Common myeloid progenitor, CD34-positive (primary cell): ENCODE data around the gene ACSL5. TPM values are rescaled to one million over a fixed set of nuclear protein-coding genes. Genes with fewer than 3 reads are reported as not detected.
A peak's percentile ranks its signal among the peaks of the same experiment; 100 is the strongest.

Source experiments
- CTCF ChIA-PET: fragments of 350-600 bp; sonication (Branson Sonifier 250); formaldehyde crosslinking; loops from one replicate; lab custom pipeline; 2021; ENCODE audit warnings: antibody characterized with exemption; lab: Charles Lee
- POLR2A ChIA-PET: fragments of 350-600 bp; sonication (Branson Sonifier 250); formaldehyde crosslinking; loops from one replicate; lab custom pipeline; 2021; ENCODE audit warnings: antibody characterized with exemption; lab: Charles Lee
- DNase-seq, 3 donors: peaks; one replicate each; pipeline versions ENCODE4 v3.0.0 to v3.0.0-alpha.2; 2013
- H3K27ac ChIP-seq, 2 experiments: 1 replicate in 1 of 2; 2 replicates in 1 of 2; pipeline ENCODE4 v1.7.0; 2013; ENCODE audit warnings: inconsistent platforms in 2 of 2, low read length in 2 of 2, mild to moderate bottlenecking in 2 of 2, low read depth in 1 of 2, moderate library complexity in 1 of 2; ENCODE audit not compliant: severe bottlenecking in 2 of 2, insufficient read depth in 1 of 2, poor library complexity in 1 of 2
- H3K27me3 ChIP-seq, 5 experiments: replicated peaks in 2 of 5; 1 replicate in 3 of 5; 2 replicates in 2 of 5; pipeline versions ENCODE4 v1.6.1 to v1.7.0; 2013; ENCODE audit warnings: low read length in 4 of 5, mild to moderate bottlenecking in 2 of 5, moderate library complexity in 2 of 5, inconsistent platforms in 1 of 5; ENCODE audit not compliant: insufficient read depth in 5 of 5, control insufficient read depth in 4 of 5
- H3K36me3 ChIP-seq, 4 experiments: 1 replicate in 2 of 4; 2 replicates in 2 of 4; pipeline versions ENCODE4 v1.6.1 to v1.7.0; 2013; ENCODE audit warnings: low read length in 3 of 4, control low read depth in 1 of 4, mild to moderate bottlenecking in 1 of 4; ENCODE audit not compliant: control insufficient read depth in 4 of 4, insufficient read depth in 4 of 4
- H3K4me1 ChIP-seq, 4 experiments: 1 replicate in 3 of 4; 2 replicates in 1 of 4; pipeline versions ENCODE4 v1.6.1 to v1.7.1; 2013; ENCODE audit warnings: low read length in 3 of 4, mild to moderate bottlenecking in 3 of 4, control low read depth in 1 of 4, inconsistent platforms in 1 of 4, moderate library complexity in 1 of 4; ENCODE audit not compliant: control insufficient read depth in 4 of 4, insufficient read depth in 4 of 4; ENCODE audit errors: control extremely low read depth in 1 of 4
- H3K4me3 ChIP-seq, 7 experiments: 1 replicate in 4 of 7; 2 replicates in 3 of 7; pipeline versions ENCODE4 v1.5.1 to v1.7.0; 2013; ENCODE audit warnings: mild to moderate bottlenecking in 7 of 7, low read length in 6 of 7, moderate library complexity in 6 of 7, inconsistent platforms in 2 of 7, low read depth in 2 of 7, control low read depth in 1 of 7; ENCODE audit not compliant: insufficient read depth in 4 of 7, control insufficient read depth in 1 of 7; ENCODE audit errors: extremely low read depth in 1 of 7
- H3K9me3 ChIP-seq, 5 experiments: 1 replicate in 4 of 5; 2 replicates in 1 of 5; pipeline versions ENCODE4 v1.6.1 to v1.7.1; 2013; ENCODE audit warnings: low read length in 4 of 5, mild to moderate bottlenecking in 2 of 5, inconsistent platforms in 1 of 5, low read depth in 1 of 5, moderate library complexity in 1 of 5; ENCODE audit not compliant: control insufficient read depth in 4 of 5, insufficient read depth in 2 of 5; ENCODE audit errors: control extremely low read depth in 1 of 5
- WGBS: methylation state at CpG from one replicate; pipeline ENCODE4 v1.1.5; 2013; ENCODE audit not compliant: insufficient coverage; 5-methylcytosine and 5-hydroxymethylcytosine counted together
- polyA plus RNA-seq: library from polyadenylated mRNA; unstranded; fragments of 120-200 nt; gene quantifications from one replicate; pipeline ENCODE4 v1.2.1, GENCODE V29; 2013

The ACSL5 gene, protein sequence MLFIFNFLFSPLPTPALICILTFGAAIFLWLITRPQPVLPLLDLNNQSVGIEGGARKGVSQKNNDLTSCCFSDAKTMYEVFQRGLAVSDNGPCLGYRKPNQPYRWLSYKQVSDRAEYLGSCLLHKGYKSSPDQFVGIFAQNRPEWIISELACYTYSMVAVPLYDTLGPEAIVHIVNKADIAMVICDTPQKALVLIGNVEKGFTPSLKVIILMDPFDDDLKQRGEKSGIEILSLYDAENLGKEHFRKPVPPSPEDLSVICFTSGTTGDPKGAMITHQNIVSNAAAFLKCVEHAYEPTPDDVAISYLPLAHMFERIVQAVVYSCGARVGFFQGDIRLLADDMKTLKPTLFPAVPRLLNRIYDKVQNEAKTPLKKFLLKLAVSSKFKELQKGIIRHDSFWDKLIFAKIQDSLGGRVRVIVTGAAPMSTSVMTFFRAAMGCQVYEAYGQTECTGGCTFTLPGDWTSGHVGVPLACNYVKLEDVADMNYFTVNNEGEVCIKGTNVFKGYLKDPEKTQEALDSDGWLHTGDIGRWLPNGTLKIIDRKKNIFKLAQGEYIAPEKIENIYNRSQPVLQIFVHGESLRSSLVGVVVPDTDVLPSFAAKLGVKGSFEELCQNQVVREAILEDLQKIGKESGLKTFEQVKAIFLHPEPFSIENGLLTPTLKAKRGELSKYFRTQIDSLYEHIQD
- 46.7 TPM for polyA plus RNA-seq

DNA sequence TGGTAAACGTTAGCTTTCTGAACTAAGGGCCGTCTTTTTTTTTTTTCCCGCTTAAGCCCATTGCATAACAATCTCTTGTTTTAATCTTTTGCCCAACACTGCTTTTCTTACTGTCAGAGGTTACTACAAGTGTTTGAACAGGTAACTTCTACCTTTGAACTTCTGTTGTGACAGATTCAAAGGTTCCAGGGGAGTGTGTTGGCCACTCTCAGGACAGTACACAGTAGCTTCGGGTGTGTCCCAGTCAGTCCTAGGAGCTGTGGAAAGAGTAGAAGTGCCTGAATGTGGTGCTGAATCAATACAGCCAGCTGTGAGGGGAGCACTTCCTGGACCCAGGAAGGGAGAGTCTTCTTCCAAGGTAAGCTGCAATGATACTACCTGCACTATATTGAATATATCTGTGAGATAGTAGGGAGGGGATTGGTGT is at the start of gene ACSL5:
Gene ACSL5 (plus strand): TSS at position 205 of the 427 bp plus-strand sequence. CDS start 20,831 bp downstream, outside the sequence.
- Histone ChIP-seq H3K36me3 (peaks cover 0 to 3% (median 0%) of the 10 kb centered on the region in 4 experiments), H3K9me3 (no peaks in the 10 kb centered on the region), H3K27ac (peak within 1 kb of the TSS in 1 of 2 experiments; percentile 76), H3K4me1 (peaks cover 5 to 24% (median 24%) of the 10 kb centered on the region in 4 experiments), H3K27me3 (no peaks in the 10 kb centered on the region), H3K4me3 (peak within 1 kb of the TSS in 3 of 7 experiments; percentile 86 to 92 (median 89))
- DNase-seq, result no peak
- CTCF ChIA-PET, result interaction anchor here (1.1 to 1.7 kb wide), 3 partner anchors 9 to 44 kb away, joined by 3 to 5 read pairs (median 3); no protein-coding TSS in a partner anchor
- 100% methylated on average over 1 of the region's 4 CpGs for WGBS
- POLR2A ChIA-PET, result no interaction called here

- Histone ChIP-seq H3K27me3 (no peaks in the 10 kb centered on the region), H3K4me1 (no peaks in the 10 kb centered on the region), H3K36me3 (no peaks in the 10 kb centered on the region), H3K4me3 (no peak overlapping the region), H3K9me3 (no peaks in the 10 kb centered on the region), H3K27ac (no peak overlapping the region)
- no CpG with 5 or more reads among the region's 3 CpGs for WGBS
- POLR2A ChIA-PET, result no interaction called here
- CTCF ChIA-PET, result interaction anchor here (1.0 to 1.8 kb wide), 3 partner anchors 11 to 18 kb away, joined by 3 to 9 read pairs (median 4); no protein-coding TSS in a partner anchor
- DNase-seq, result no peak
Observed at GRCh38 chr10:112327678-112328077, 46.2 kb upstream of the ACSL5 start.

DNA sequence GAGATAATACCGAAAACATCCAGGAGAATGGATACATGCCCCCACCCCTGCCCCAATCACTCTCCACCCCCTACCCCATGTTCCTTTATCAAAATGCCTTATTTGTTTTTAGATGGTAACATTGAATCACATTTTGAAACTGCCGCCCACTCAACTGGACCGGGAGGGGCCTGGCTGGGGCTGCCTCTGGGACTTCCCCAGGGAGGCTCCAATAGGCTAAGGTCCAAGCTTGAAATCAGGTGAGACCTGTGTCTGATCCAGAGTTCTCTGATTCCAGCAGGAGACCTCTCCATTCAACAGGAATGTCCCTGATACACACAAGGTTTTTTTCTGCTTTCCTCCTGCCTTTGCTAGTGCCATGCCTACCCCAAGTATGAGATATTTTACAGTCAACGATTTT is 43.8 kb upstream of the ACSL5 start:
- no peaks in the 10 kb centered on the region for H3K27me3 ChIP-seq
- no peaks in the 10 kb centered on the region for H3K9me3 ChIP-seq
- H3K36me3 ChIP-seq, result no peaks in the 10 kb centered on the region
- ChIA-PET POLR2A (no interaction called here), CTCF (no interaction called here)
- 89% methylated on average over 2 of the region's 4 CpGs for WGBS
- no peak for DNase-seq
- H3K4me1 ChIP-seq, result peaks cover 0 to 2% (median 0%) of the 10 kb centered on the region in 4 experiments
- no peak overlapping the region for H3K4me3 ChIP-seq
- no peak overlapping the region for H3K27ac ChIP-seq

DNA sequence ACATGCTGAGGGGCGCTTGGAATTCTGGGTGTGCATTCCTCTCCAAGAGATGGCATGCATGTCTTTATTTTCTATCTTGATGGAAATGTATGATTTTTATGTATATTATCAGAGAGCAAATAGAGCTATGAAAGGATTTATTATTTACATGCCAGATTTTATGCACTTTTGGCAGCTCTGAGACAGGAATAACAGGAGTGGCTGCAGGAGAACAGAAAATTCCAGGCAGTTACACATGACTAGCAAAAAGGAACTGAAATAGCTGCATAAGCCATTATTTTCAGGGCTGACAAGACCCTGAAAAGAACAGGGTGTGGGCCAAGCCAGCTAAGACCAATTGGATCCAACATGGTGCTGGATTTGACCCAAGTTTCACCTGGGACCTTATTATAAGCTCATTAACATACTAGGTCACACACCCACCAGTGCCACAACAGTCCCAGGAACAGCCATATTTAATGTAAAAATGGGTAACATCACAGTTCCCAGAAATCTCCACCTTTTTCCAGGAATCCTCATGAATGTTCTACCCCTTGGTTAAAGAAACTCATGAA is 43.2 kb upstream of the ACSL5 start:
- no peak for DNase-seq
- no peaks in the 10 kb centered on the region for H3K36me3 ChIP-seq
- H3K27ac ChIP-seq, result no peak overlapping the region
- no peaks in the 10 kb centered on the region for H3K27me3 ChIP-seq
- H3K9me3 ChIP-seq, result no peaks in the 10 kb centered on the region
- POLR2A ChIA-PET, result no interaction called here
- H3K4me3 ChIP-seq, result no peak overlapping the region
- peaks cover 1 to 7% (median 2%) of the 10 kb centered on the region in 4 experiments for H3K4me1 ChIP-seq
- CTCF ChIA-PET, result no interaction called here
- 83% methylated on average over 1 of the region's 1 CpG for WGBS

- ChIA-PET POLR2A (no interaction called here), CTCF (interaction anchor here (0.8 kb wide), 1 partner anchor 10 kb away, joined by 3 read pairs; no protein-coding TSS in a partner anchor)
- Histone ChIP-seq H3K4me1 (peaks cover 5 to 17% (median 9%) of the 10 kb centered on the region in 4 experiments), H3K9me3 (no peaks in the 10 kb centered on the region), H3K27me3 (peaks cover 0 to 2% (median 0%) of the 10 kb centered on the region in 5 experiments), H3K4me3 (no peak overlapping the region), H3K27ac (no peak overlapping the region), H3K36me3 (no peaks in the 10 kb centered on the region)
- no peak for DNase-seq
- WGBS, result 100% methylated on average over 2 of the region's 3 CpGs
Observed at GRCh38 chr10:112332022-112332421, 41.9 kb upstream of the ACSL5 start.

DNA sequence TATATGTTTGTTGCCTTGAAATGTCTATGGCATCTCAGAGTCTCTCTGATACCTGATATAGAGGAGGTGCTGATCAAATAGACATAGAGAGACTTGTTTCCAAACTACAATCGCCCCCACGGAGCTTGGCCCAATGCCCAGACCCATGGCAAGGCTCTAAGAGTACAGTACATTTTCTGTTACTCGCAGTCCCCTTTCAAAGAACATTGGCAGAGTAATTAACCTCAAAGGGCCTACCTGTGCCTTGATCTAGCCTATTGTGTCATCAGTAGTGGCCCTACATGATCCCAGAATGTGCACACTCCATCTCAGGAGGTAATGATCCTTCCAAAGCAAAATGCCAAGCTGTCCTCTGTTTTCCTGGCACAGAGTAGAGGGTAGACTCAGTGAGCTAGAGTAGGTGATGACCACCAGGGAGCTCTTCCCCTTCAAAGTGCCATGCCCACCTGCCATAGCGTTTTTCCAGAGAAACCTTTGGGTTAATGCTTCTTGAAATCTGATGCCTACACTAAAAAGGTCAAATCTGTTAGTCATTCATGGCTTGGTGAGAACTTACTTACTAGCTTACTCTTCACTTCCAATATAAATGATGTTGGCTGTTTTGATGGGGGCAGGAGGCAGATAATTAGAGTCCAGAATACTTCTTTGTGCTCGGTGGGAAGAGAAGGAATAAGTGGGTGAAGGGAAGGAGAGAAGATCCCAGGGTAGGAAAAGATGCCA is 41.2 kb upstream of the ACSL5 start:
- Histone ChIP-seq H3K4me3 (no peak overlapping the region), H3K4me1 (peaks cover 5 to 17% (median 9%) of the 10 kb centered on the region in 4 experiments), H3K9me3 (no peaks in the 10 kb centered on the region), H3K27me3 (peaks cover 0 to 2% (median 0%) of the 10 kb centered on the region in 5 experiments), H3K36me3 (no peaks in the 10 kb centered on the region), H3K27ac (no peak overlapping the region)
- DNase-seq, result no peak
- 94% methylated on average over 3 of the region's 5 CpGs for WGBS
- ChIA-PET POLR2A (interaction anchor here (0.6 kb wide), 1 partner anchor 74 kb away, joined by 5 read pairs; no protein-coding TSS in a partner anchor), CTCF (interaction anchor here (0.8 to 1.0 kb wide), 3 partner anchors 9 to 19 kb away, joined by 3 read pairs; no protein-coding TSS in a partner anchor)
